GM21825 (cell line): Measurements from ENCODE around the gene ASB10.

ENCODE experiments used
- ATAC-seq: cut with Tn5 transposase; IDR thresholded peaks from one replicate; pipeline ENCODE4 v1.9.1; 2021; ENCODE audit warnings: mild to moderate bottlenecking, moderate library complexity; ENCODE audit not compliant: unreplicated experiment

ASB10 gene

GRCh38 chr7:151186640-151187408 is at the start of gene ASB10:
ASB10 (minus strand) TSS chr7:151187250; CDS start chr7:151187130, 120 bp downstream.
- ATAC-seq = no peak

- no peak for ATAC-seq
These were observed 49.4 kb upstream of the ASB10 start for GRCh38 chr7:151236406-151236805.

DNA sequence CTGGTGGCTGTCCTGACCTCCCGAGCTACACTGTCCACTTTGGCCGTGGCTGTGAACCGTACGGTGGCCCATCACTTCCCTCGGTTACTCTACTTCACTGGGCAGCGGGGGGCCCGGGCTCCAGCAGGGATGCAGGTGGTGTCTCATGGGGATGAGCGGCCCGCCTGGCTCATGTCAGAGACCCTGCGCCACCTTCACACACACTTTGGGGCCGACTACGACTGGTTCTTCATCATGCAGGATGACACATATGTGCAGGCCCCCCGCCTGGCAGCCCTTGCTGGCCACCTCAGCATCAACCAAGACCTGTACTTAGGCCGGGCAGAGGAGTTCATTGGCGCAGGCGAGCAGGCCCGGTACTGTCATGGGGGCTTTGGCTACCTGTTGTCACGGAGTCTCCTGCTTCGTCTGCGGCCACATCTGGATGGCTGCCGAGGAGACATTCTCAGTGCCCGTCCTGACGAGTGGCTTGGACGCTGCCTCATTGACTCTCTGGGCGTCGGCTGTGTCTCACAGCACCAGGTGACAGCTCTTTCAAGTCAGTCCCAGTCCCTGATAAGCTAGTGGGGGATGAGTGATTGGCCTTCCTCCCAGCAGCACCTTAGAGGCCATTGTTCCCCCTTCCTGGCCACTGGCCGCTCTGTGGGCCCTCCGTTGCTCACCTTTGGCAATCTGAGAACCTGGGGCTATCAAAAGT is 48.2 kb upstream of the ASB10 start:
- ATAC-seq = no peak

- ATAC-seq = no peak
These were observed 46.8 kb upstream of the ASB10 start for GRCh38 chr7:151233804-151234203.

DNA sequence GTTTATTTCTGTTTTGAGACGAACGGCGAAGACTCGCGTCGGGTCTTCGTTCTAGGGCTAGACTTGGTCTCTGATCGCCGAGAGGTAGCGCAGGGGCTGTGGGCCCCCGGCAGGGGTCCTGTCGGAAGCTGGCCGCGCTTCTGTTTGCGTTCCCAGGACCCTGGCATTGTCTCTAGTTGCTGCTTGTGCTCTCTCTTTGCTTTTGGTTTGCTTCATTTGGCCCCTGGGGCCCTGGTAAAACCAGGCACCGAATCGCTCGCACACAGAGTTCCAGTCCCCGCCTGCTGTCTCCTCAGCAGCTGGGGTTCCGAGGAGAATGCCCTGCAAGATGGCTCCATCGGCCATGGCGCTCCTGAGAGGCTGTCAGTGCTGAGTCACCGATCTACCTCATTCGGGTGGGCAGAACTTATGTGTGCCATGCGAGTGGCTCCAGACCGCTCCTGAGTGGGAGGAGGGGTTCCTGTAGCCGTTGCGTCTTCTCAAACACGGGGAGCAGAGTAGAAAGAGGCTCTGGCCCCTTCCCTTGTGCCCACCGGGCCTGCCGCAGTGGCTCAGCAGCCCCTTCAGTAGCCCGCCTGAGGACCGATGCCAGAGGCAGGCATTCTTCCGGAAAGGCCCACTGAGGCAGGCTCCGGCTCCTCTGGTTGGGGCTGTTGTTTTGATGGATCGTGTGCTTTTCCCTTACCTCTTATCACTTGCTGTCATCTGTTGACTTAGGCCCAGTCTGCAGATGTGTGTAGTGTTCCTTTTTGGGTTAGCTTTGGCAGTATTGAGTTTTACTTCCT is 46.1 kb upstream of the ASB10 start:
- no peak for ATAC-seq

DNA sequence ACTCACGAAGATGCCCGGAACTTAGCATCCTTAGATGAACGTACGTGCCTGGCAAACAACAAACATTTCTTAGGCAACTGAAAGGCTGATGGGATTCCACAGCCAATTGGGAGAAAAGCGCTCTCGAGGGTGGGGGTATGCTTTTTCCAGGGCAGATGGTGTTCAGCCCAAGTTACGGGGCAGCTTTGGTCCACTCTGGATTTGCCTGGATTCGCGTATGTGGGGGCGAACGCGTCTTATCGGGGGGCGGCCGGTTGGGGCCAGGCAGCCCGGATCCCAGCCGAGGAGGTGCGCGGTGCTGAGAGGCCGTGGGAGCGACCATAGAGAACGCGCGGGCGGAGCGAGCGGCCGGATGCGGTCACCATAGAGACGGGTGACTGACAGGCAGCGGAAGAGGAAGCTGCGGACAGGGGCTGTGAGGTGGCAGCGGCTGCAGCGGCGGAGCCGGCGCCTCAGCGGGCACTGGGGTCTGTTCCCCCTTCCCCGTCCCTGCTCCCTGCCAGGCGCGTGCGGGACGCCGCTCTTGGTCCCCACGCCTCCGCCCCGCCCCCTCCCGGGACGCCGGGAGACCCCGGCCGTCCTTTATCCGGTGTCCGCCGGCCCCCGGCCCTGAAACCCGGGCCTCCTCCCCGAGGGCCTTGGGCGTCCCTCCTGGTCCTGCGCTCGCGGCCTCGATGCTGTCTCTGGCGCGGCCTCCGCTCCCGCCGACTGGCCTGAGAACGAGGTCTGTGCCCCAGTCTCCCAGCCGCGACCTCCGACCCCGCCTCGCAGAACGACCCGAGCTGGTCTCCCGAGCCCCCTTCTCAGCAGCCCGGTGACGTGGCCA is 45.3 kb upstream of the ASB10 start, which contains the start of gene CHPF2:
CHPF2 (plus strand) TSS at position 393 of the 826 bp plus-strand sequence. CDS start 1,529 bp downstream, outside the sequence.
- peak; percentile 96 for ATAC-seq

DNA sequence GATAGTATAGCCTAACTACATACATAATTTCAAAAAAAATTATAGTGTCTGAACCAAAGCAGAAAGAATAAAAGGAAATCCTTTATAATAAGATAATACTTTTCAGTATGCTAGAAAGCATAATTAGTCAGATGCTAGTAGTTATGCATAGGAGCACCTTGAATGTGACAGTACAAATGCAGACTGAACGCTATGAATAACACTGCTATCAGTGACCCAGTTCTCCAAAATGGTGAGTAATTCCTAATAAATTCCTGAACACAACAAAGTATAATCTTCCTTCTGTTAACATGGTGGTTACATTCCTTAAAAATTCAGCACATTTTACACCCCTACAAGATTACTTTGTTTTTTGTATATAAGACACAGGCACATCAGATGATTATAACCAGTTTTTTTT is 44.0 kb upstream of the ASB10 start:
- no peak for ATAC-seq

DNA sequence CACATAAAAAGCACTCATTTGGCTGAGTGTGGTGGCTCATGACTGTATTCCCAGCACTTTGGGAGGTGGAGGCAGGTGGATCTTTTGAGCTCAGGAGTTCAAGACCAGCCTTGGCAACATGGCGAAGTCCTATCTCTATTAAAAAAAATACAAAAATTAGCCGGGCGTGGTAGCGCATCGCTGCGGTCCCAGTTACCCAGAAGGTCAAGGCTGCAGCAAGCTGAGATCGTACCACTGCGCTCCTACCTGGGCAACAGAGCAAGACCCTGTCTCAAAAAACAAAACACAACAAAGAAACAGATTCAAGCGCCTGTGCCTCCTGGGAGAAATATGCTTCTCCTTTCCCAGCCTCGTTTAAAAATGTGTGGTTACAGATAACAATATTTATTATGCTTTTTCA is 42.2 kb upstream of the ASB10 start:
- no peak for ATAC-seq

DNA sequence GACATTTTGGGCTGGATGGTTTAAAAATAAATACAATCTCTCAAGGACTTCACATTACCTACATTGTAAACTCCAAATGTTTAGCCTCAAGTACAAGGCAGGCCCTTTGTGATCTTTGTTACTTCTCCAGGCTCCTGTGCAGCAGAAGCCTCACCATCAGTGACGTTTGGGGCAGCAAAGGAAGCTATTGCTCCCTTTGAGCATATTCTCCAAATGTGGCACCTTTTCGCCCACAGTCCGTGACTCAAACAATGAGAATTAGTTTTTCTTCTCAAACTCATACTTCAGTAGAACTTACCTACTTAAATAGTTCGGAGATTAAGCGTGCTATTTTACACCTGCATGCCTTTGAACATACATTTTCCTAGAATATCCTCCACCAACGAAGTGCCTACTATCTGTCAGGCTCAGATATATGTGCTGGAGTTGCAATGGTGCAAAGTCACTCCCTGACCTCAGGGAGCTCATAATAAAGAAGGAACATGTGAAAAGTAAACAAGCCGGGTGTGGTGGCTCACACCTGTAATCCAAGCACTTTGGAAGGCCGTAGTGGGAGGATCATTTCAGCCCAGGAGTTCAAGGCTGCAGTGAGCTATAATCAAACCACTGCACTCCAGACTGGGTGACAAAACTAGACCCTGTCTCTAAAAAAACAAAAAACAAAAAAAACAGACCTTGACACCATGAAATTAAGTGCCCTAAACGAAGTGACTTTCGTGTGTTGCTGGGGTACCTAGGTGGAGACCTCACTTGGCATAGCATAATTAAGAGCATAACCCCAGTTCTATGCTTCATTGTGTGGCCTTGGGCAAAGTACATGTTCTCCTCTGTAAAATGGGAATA is 41.2 kb upstream of the ASB10 start:
- no peak for ATAC-seq

DNA sequence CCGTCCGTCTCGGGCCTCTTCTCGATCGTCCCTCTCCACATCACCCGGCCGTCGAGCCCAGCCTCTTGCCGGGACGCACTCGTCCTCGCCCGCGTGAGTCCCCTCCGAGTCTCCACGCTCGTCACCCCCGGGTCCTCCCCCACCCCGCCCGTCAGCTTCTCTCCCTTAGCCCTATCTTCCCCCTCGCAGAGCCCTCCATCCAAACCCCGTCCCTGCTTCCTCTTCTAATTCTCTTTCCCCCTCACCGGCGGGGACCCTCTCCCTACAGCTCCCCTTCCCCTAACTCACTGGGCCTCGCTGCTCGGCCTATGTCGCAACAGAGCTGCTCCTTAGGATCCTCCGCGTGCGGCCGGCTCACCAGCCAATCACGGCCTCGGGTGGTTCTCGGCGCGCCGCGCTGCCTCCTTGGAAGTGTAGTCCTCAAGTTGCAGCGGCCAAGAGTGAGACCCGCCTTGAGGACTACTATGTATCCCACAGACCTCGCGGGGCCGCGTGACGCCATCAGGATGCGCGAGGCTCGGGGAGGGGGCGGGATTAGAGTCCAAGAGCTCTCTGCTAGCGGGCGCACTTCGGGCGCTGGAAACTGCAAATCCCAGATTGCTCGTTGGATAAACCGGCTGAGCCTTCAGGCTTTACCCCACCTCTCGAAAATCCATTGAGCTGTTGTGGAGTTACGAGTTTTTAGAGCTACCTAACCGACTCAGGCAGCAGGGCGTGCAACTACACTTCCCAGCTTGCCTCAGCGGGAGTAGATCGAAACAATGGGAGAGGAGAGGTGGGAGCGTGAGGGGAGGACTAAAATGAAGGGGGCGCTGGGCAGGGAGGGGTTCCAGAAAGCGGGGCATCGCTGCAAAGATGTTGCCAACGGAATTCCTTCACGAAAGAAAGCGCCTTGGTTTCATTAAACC is 40.1 kb upstream of the ASB10 start, which contains the start of gene ABCF2:
ABCF2 (minus strand) TSS at position 331 of the 908 bp plus-strand sequence. CDS start 747 bp downstream, outside the sequence.
- peak; percentile 99 for ATAC-seq

- no peak for ATAC-seq
These were observed 39.5 kb upstream of the ASB10 start for GRCh38 chr7:151226560-151226874.

GRCh38 chr7:151225948-151226510 is 39.0 kb upstream of the ASB10 start:
- no peak for ATAC-seq

GRCh38 chr7:151223728-151224127 is 36.7 kb upstream of the ASB10 start:
- ATAC-seq = no peak

DNA sequence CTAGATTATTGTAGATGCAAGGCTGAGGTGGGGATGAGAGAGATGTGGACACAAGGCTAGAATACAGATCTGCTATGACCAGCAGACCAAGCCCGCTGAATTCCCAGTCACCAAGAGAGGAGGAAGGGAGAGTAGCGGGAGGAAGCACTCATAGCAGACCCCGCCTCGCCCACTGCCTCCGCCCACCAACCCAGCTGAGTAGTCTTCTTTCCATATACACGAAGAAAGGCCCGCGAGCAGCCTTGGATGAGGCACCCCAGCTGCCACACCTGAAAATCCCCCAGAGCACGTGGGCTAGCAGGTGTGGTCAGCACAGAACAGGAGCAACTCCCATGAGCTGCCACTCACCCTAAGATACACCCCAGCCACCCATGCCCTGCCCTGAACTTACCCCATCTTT is 31.1 kb upstream of the ASB10 start:
- ATAC-seq = no peak

DNA sequence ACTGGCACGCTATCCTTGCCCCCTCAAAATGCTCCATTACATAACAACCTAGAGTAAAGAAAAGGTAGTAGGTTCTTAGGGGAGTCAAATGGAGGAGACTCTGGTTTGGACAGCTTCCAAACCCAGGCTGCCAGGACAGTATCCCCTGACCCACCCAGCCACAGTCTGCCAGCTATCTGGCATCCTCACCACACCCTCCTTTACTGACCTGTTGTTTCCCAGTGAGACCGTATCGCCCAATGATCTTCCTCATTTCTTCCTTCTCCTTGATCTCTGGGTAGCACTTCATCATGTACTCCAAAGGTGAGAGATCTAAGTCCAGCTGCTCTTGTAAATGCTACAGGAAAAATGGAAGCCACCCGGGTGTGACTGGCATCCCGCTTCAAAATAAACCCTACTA is 28.3 kb upstream of the ASB10 start:
- ATAC-seq = no peak

GRCh38 chr7:151213826-151214225 is 26.8 kb upstream of the ASB10 start:
- no peak for ATAC-seq

GRCh38 chr7:151212626-151213025 is 25.6 kb upstream of the ASB10 start:
- ATAC-seq = no peak

GRCh38 chr7:151211155-151211772 is 24.2 kb upstream of the ASB10 start:
- no peak for ATAC-seq
